Neural cell (in vitro differentiated cells): ENCODE results near the gene AFF3.
"Not testable (repeated sequence)": the region's sequence is repeated elsewhere in the genome, so short reads cannot be mapped to it uniquely, and the experiment has no call there.

Source experiments
- EP300 ChIP-seq: fragments of 450-650 bp; conservative IDR thresholded peaks from 2 replicates; pipeline ENCODE4 v1.6.1; 2014; ENCODE audit warnings: antibody characterized with exemption, mild to moderate bottlenecking, moderate library complexity; ENCODE audit not compliant: poor library complexity, severe bottlenecking
- EZH2 ChIP-seq: fragments of 200-600, 300-800 bp; shearing (Covaris generic), sonication (generic); IDR thresholded peaks from 2 replicates; pipeline ENCODE4 v1.6.1; 2014; ENCODE audit warnings: antibody characterized with exemption, low read length, borderline replicate concordance, mild to moderate bottlenecking; ENCODE audit not compliant: insufficient read depth, poor library complexity, severe bottlenecking
- POLR2AphosphoS5 ChIP-seq: IDR thresholded peaks from 2 replicates; pipeline ENCODE4 v1.6.1; 2012
- RAD21 ChIP-seq: fragments of 450-650 bp; conservative IDR thresholded peaks from 2 replicates; pipeline ENCODE4 v1.6.1; 2014; ENCODE audit warnings: antibody characterized with exemption, mild to moderate bottlenecking, moderate library complexity
- TF ChIP-seq, protein P1 (sequence below): IDR thresholded peaks from 2 replicates; pipeline ENCODE4 v1.6.1; 2012; ENCODE audit warnings: borderline replicate concordance
- TF ChIP-seq, protein P2 (sequence below): fragments of 450-650 bp; IDR thresholded peaks from 2 replicates; pipeline ENCODE4 v1.5.1; 2014; ENCODE audit warnings: antibody characterized with exemption, mild to moderate bottlenecking, moderate library complexity; ENCODE audit not compliant: poor library complexity, severe bottlenecking

DNA sequence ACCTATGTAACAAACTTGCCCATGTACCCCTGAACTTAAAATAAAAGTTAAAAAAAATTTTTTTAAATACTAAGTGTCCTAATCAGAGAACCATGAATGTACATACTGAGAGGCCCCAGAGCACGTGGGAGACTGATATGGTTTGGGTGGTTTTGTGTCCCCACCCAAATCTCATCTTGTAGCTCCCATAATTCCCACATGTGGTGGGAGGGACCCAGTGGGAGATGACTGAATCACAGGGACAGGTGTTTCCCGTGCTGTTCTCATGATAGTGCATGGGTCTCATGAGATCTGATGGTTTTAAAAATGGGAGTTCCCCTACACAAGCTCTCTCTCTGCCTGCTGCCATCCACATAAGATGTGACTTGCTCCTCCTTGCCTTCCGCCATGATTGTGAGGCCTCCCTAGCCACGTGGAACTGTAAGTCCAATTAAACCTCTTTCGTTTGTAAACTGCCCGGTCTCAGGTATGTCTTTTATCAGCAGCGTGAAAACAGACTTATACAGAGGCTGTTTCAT lies 214.6 kb downstream of the AFF3 start:
- TF ChIP-seq, protein P1, sequence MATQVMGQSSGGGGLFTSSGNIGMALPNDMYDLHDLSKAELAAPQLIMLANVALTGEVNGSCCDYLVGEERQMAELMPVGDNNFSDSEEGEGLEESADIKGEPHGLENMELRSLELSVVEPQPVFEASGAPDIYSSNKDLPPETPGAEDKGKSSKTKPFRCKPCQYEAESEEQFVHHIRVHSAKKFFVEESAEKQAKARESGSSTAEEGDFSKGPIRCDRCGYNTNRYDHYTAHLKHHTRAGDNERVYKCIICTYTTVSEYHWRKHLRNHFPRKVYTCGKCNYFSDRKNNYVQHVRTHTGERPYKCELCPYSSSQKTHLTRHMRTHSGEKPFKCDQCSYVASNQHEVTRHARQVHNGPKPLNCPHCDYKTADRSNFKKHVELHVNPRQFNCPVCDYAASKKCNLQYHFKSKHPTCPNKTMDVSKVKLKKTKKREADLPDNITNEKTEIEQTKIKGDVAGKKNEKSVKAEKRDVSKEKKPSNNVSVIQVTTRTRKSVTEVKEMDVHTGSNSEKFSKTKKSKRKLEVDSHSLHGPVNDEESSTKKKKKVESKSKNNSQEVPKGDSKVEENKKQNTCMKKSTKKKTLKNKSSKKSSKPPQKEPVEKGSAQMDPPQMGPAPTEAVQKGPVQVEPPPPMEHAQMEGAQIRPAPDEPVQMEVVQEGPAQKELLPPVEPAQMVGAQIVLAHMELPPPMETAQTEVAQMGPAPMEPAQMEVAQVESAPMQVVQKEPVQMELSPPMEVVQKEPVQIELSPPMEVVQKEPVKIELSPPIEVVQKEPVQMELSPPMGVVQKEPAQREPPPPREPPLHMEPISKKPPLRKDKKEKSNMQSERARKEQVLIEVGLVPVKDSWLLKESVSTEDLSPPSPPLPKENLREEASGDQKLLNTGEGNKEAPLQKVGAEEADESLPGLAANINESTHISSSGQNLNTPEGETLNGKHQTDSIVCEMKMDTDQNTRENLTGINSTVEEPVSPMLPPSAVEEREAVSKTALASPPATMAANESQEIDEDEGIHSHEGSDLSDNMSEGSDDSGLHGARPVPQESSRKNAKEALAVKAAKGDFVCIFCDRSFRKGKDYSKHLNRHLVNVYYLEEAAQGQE = not testable (repeated sequence)
- TF ChIP-seq, protein P2, sequence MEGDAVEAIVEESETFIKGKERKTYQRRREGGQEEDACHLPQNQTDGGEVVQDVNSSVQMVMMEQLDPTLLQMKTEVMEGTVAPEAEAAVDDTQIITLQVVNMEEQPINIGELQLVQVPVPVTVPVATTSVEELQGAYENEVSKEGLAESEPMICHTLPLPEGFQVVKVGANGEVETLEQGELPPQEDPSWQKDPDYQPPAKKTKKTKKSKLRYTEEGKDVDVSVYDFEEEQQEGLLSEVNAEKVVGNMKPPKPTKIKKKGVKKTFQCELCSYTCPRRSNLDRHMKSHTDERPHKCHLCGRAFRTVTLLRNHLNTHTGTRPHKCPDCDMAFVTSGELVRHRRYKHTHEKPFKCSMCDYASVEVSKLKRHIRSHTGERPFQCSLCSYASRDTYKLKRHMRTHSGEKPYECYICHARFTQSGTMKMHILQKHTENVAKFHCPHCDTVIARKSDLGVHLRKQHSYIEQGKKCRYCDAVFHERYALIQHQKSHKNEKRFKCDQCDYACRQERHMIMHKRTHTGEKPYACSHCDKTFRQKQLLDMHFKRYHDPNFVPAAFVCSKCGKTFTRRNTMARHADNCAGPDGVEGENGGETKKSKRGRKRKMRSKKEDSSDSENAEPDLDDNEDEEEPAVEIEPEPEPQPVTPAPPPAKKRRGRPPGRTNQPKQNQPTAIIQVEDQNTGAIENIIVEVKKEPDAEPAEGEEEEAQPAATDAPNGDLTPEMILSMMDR = not testable (repeated sequence)
- TF ChIP-seq EP300, POLR2AphosphoS5, EZH2, RAD21: not testable (repeated sequence)
